CD8-positive, alpha-beta memory T cell (primary cell): ENCODE data around the gene SCG5. TPM values are rescaled to one million over a fixed set of nuclear protein-coding genes. Genes with fewer than 3 reads are reported as not detected.
A peak's percentile ranks its signal among the peaks of the same experiment; 100 is the strongest.

Experiments
- CTCF ChIA-PET: fragments of 350-600 bp; sonication (Branson Sonifier 250); formaldehyde crosslinking; loops from one replicate; lab custom pipeline; 2021; ENCODE audit warnings: antibody characterized with exemption; lab: Charles Lee
- POLR2A ChIA-PET: fragments of 350-600 bp; sonication (Branson Sonifier 250); formaldehyde crosslinking; loops from one replicate; lab custom pipeline; 2021; ENCODE audit warnings: antibody characterized with exemption; lab: Charles Lee
- DNase-seq, 5 donors: peaks; one replicate each; pipeline versions ENCODE4 v3.0.0 to v3.0.0-alpha.2; 2020 to 2022; ENCODE audit warnings: mixed read lengths in 1 of 5
- H3K27ac ChIP-seq: one replicate; pipeline ENCODE4 v1.7.0; 2013; ENCODE audit warnings: low read depth, mild to moderate bottlenecking, low read length, moderate library complexity
- H3K27me3 ChIP-seq: 2 replicates; pipeline ENCODE4 v1.7.0; 2013; ENCODE audit warnings: low read length, mild to moderate bottlenecking; ENCODE audit not compliant: insufficient read depth, poor library complexity, severe bottlenecking
- H3K36me3 ChIP-seq: 2 replicates; pipeline ENCODE4 v1.7.0; 2013; ENCODE audit warnings: mild to moderate bottlenecking, low read length, moderate library complexity; ENCODE audit not compliant: insufficient read depth
- H3K4me1 ChIP-seq: 2 replicates; pipeline ENCODE4 v1.7.0; 2013; ENCODE audit warnings: mild to moderate bottlenecking, low read length, moderate library complexity; ENCODE audit not compliant: insufficient read depth
- H3K4me3 ChIP-seq: 2 replicates; pipeline ENCODE4 v1.7.0; 2013; ENCODE audit warnings: mild to moderate bottlenecking, low read length
- H3K9me3 ChIP-seq: 2 replicates; pipeline ENCODE4 v1.7.0; 2013; ENCODE audit warnings: mild to moderate bottlenecking, low read length
- H3K27ac Mint-ChIP-seq, 8 donors: one replicate each; pipeline ENCODE4 v1.8.0; 2020 to 2021; ENCODE audit warnings: mixed read lengths in 8 of 8, mild to moderate bottlenecking in 6 of 8, inconsistent platforms in 3 of 8, moderate library complexity in 3 of 8
- H3K27me3 Mint-ChIP-seq, 2 donors: one replicate each; pipeline ENCODE4 v1.8.0; 2020 to 2021; ENCODE audit warnings: mixed read lengths in 2 of 2, mild to moderate bottlenecking in 1 of 2, moderate library complexity in 1 of 2
- H3K36me3 Mint-ChIP-seq, 3 donors: one replicate each; pipeline ENCODE4 v1.8.0; 2020 to 2021; ENCODE audit warnings: mixed read lengths in 3 of 3, inconsistent platforms in 1 of 3, mild to moderate bottlenecking in 1 of 3
- H3K4me1 Mint-ChIP-seq, 3 donors: one replicate each; pipeline ENCODE4 v1.8.0; 2020 to 2021; ENCODE audit warnings: mixed read lengths in 3 of 3, inconsistent platforms in 1 of 3, mild to moderate bottlenecking in 1 of 3
- H3K4me3 Mint-ChIP-seq, 7 donors: one replicate each; pipeline ENCODE4 v1.8.0; 2020 to 2021; ENCODE audit warnings: mixed read lengths in 7 of 7, mild to moderate bottlenecking in 6 of 7, moderate library complexity in 4 of 7, inconsistent platforms in 2 of 7
- H3K9me3 Mint-ChIP-seq, 5 donors: one replicate each; pipeline ENCODE4 v1.8.0; 2020 to 2022; ENCODE audit warnings: mixed read lengths in 5 of 5, mild to moderate bottlenecking in 3 of 5, moderate library complexity in 2 of 5, inconsistent platforms in 1 of 5
- polyA plus RNA-seq: library from polyadenylated mRNA; unstranded; fragments of 300-500 nt; fragmentation: Illumina TruSeq; gene quantifications from one replicate; pipeline ENCODE4 v1.2.3, GENCODE V29; 2021
- total RNA-seq, 2 experiments: library from RNA; stranded (reverse); gene quantifications; one replicate each; pipeline ENCODE4 v1.2.3, GENCODE V29; 2021

Gene SCG5
- total and polyA plus RNA-seq, 3 experiments from 2014 or later: 0.24 to 0.28 TPM; not detected in 1

GRCh38 chr15:32717426-32718226, 76.1 kb downstream of the SCG5 start, which contains the start of gene GREM1:
GREM1 (plus strand) TSS chr15:32718004; CDS start chr15:32730691, 12,687 bp downstream.
- H3K27ac ChIP-seq: no peak within 1 kb of the TSS
- no peaks in the 10 kb centered on the region for H3K4me1 ChIP-seq
- Mint-ChIP-seq H3K9me3 (peaks cover 0 to 2% (median 0%) of the 10 kb centered on the region in 5 donors), H3K36me3 (no peaks in the 10 kb centered on the region), H3K4me3 (peak within 1 kb of the TSS in 6 of 7 donors; percentile 13 to 52 (median 40)), H3K4me1 (peaks cover 15 to 25% (median 20%) of the 10 kb centered on the region in 3 donors), H3K27ac (no peak within 1 kb of the TSS), H3K27me3 (peaks cover 35 to 62% of the 10 kb centered on the region in 2 donors)
- DNase-seq: no peak
- H3K4me3 ChIP-seq: no peak within 1 kb of the TSS
- no peaks in the 10 kb centered on the region for H3K36me3 ChIP-seq
- CTCF ChIA-PET: no interaction called here
- H3K9me3 ChIP-seq: no peaks in the 10 kb centered on the region
- H3K27me3 ChIP-seq: peaks cover 18% of the 10 kb centered on the region
- POLR2A ChIA-PET: no interaction called here

- ChIA-PET POLR2A (no interaction called here), CTCF (no interaction called here)
- H3K4me3 Mint-ChIP-seq: no peak overlapping the region
- Histone ChIP-seq H3K36me3 (no peaks in the 10 kb centered on the region), H3K4me3 (no peak overlapping the region), H3K27me3 (peaks cover 18% of the 10 kb centered on the region), H3K9me3 (no peaks in the 10 kb centered on the region), H3K27ac (no peak overlapping the region), H3K4me1 (no peaks in the 10 kb centered on the region)
- H3K27ac Mint-ChIP-seq: no peak overlapping the region
- H3K4me1 Mint-ChIP-seq: peaks cover 15 to 25% (median 20%) of the 10 kb centered on the region in 3 donors
- H3K27me3 Mint-ChIP-seq: peaks cover 35 to 60% of the 10 kb centered on the region in 2 donors
- H3K9me3 Mint-ChIP-seq: no peaks in the 10 kb centered on the region
- DNase-seq: no peak
- no peaks in the 10 kb centered on the region for H3K36me3 Mint-ChIP-seq
Observed at GRCh38 chr15:32718227-32718820, 76.8 kb downstream of the SCG5 start.

DNA sequence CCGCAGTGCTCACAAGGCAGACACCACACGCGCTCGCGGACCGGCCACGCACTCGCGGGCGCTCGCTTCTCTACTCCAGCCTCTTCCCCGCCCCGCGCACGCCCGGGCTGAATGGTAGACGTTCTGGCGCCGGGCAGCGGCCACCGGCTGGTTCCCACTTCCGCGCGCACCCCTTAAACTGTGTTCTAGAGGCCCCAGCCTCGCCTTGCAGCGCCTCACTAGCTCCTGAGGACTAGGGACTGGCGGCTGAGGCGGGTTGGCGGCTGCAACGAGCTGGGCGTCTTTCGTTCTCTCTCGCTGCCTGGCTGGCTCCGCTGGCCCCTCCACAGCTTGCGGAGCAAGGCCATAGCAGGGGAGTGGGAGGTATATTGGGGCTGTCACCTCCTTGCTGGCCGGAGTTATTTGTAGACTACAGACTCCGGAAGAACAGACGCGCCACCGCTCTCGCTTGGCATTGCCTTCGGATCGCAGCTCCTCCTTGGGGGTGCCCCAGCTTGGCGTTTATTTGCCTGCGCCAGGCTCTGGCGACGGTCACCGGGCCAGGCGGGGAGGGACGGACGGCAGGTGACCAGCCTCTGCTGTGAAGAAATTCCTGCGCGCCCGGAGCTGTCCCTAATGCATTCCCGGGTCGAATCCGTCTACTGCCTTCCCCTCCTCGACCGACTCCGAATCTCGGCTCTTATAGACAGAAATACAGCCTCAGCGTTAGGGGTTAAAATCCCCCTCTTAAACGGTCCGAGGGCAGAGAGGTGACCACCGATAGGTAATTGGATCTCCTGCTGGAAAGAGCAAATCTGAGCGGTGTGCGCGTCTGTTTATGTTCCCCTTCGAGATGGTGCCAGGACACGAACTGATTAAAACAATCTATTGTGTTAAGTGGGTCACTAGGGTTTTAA, 77.6 kb downstream of the SCG5 start:
- Histone ChIP-seq H3K36me3 (no peaks in the 10 kb centered on the region), H3K27me3 (peaks cover 18% of the 10 kb centered on the region), H3K27ac (no peak overlapping the region), H3K9me3 (no peaks in the 10 kb centered on the region), H3K4me1 (no peaks in the 10 kb centered on the region), H3K4me3 (no peak overlapping the region)
- Mint-ChIP-seq H3K27me3 (peaks cover 35 to 56% of the 10 kb centered on the region in 2 donors), H3K4me1 (peaks cover 15 to 25% (median 20%) of the 10 kb centered on the region in 3 donors), H3K27ac (no peak overlapping the region), H3K4me3 (peak overlapping the region in 4 of 7 donors; percentile 5 to 57 (median 38)), H3K9me3 (no peaks in the 10 kb centered on the region), H3K36me3 (no peaks in the 10 kb centered on the region)
- DNase-seq: no peak
- CTCF ChIA-PET: no interaction called here
- POLR2A ChIA-PET: no interaction called here

GRCh38 chr15:32721596-32721995, 80.1 kb downstream of the SCG5 start:
- Mint-ChIP-seq H3K4me3 (no peak overlapping the region), H3K27me3 (peaks cover 27 to 52% of the 10 kb centered on the region in 2 donors), H3K36me3 (no peaks in the 10 kb centered on the region), H3K9me3 (peaks cover 0 to 8% (median 2%) of the 10 kb centered on the region in 5 donors), H3K27ac (no peak overlapping the region), H3K4me1 (peaks cover 13 to 19% (median 16%) of the 10 kb centered on the region in 3 donors)
- ChIA-PET CTCF (no interaction called here), POLR2A (no interaction called here)
- Histone ChIP-seq H3K4me1 (no peaks in the 10 kb centered on the region), H3K4me3 (no peak overlapping the region), H3K27ac (no peak overlapping the region), H3K36me3 (no peaks in the 10 kb centered on the region), H3K9me3 (no peaks in the 10 kb centered on the region), H3K27me3 (peaks cover 10% of the 10 kb centered on the region)
- no peak for DNase-seq

DNA sequence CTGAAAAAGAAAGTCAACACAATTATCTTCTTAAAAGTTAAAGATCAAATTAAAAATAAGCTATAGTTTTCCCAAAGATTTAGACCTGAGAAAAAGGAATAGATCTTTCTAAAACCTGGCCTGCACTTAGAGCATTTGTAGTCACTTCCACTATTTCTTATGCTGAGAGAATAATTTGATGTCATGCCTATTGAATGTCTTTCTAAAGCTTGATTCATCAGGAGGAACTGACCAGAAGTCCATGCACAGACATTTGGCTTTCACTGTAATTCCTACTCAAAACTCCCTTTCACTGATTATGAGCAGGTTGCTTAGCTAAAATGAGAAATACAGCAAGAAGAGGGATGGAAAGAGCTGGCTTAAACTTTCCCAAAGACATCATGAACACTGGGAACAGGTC, 80.6 kb downstream of the SCG5 start:
- Mint-ChIP-seq H3K27me3 (peaks cover 22 to 52% of the 10 kb centered on the region in 2 donors), H3K4me3 (no peak overlapping the region), H3K4me1 (peaks cover 9 to 13% (median 11%) of the 10 kb centered on the region in 3 donors), H3K27ac (no peak overlapping the region), H3K36me3 (no peaks in the 10 kb centered on the region), H3K9me3 (peaks cover 0 to 8% (median 2%) of the 10 kb centered on the region in 5 donors)
- no peak for DNase-seq
- Histone ChIP-seq H3K27ac (no peak overlapping the region), H3K9me3 (no peaks in the 10 kb centered on the region), H3K36me3 (no peaks in the 10 kb centered on the region), H3K4me3 (no peak overlapping the region), H3K27me3 (peaks cover 6% of the 10 kb centered on the region), H3K4me1 (no peaks in the 10 kb centered on the region)
- CTCF ChIA-PET: no interaction called here
- POLR2A ChIA-PET: no interaction called here

DNA sequence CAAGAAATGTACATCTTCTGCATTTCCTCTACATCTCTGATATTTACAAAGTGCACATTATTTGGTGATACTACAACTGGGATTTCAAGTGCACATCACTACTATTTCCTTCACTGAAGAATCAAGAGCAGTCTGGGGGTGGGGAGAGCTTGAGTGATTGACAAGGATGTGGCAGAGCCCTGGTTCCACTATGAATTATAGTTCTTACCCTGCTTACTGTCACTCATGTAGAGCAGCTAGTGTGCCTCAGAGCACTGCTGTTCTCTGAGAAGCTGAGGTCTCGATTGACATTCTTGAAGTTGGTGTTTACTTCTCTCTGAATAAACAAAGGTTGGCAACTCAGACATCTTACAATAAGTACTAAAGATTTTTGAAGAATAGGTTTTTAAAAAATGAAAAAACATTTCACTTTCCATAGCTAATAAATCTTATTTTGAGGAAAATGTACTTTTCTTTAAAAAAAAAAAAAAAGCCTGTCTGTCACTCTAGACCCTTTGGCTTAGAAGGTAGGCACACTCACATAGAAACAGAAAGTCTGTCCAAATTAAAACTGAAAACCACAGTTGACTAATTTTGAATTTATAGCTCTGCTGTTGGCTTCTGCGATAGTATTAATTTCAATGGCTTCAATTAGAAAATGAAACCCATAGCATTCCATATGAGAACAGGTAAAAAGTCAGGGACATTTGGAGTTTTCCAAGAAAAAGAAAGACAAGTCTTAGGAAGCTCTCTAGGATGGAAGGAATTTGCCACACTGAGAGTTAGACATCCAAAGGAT, 81.8 kb downstream of the SCG5 start:
- Mint-ChIP-seq H3K27ac (no peak overlapping the region), H3K4me1 (peaks cover 8 to 10% (median 9%) of the 10 kb centered on the region in 3 donors), H3K9me3 (peaks cover 0 to 9% (median 2%) of the 10 kb centered on the region in 5 donors), H3K27me3 (peaks cover 21 to 53% of the 10 kb centered on the region in 2 donors), H3K36me3 (no peaks in the 10 kb centered on the region), H3K4me3 (no peak overlapping the region)
- Histone ChIP-seq H3K4me1 (no peaks in the 10 kb centered on the region), H3K27me3 (peaks cover 6% of the 10 kb centered on the region), H3K36me3 (no peaks in the 10 kb centered on the region), H3K27ac (no peak overlapping the region), H3K4me3 (no peak overlapping the region), H3K9me3 (no peaks in the 10 kb centered on the region)
- POLR2A ChIA-PET: interaction anchor here (0.5 kb wide), 1 partner anchor 1918 kb away, joined by 4 read pairs; no protein-coding TSS in a partner anchor
- CTCF ChIA-PET: no interaction called here
- no peak for DNase-seq

- CTCF ChIA-PET: no interaction called here
- Histone ChIP-seq H3K27ac (no peak overlapping the region), H3K4me3 (no peak overlapping the region), H3K4me1 (no peaks in the 10 kb centered on the region), H3K9me3 (no peaks in the 10 kb centered on the region), H3K36me3 (no peaks in the 10 kb centered on the region), H3K27me3 (no peaks in the 10 kb centered on the region)
- H3K27ac Mint-ChIP-seq: no peak overlapping the region
- POLR2A ChIA-PET: no interaction called here
- H3K9me3 Mint-ChIP-seq: peaks cover 0 to 11% (median 4%) of the 10 kb centered on the region in 5 donors
- peaks cover 16 to 43% of the 10 kb centered on the region in 2 donors for H3K27me3 Mint-ChIP-seq
- H3K4me1 Mint-ChIP-seq: no peaks in the 10 kb centered on the region
- H3K36me3 Mint-ChIP-seq: no peaks in the 10 kb centered on the region
- DNase-seq: no peak
- H3K4me3 Mint-ChIP-seq: no peak overlapping the region
Observed at GRCh38 chr15:32729700-32730395, 88.3 kb downstream of the SCG5 start.
